Measurements from ENCODE around the gene GLRX5.

GLRX5 gene

DNA sequence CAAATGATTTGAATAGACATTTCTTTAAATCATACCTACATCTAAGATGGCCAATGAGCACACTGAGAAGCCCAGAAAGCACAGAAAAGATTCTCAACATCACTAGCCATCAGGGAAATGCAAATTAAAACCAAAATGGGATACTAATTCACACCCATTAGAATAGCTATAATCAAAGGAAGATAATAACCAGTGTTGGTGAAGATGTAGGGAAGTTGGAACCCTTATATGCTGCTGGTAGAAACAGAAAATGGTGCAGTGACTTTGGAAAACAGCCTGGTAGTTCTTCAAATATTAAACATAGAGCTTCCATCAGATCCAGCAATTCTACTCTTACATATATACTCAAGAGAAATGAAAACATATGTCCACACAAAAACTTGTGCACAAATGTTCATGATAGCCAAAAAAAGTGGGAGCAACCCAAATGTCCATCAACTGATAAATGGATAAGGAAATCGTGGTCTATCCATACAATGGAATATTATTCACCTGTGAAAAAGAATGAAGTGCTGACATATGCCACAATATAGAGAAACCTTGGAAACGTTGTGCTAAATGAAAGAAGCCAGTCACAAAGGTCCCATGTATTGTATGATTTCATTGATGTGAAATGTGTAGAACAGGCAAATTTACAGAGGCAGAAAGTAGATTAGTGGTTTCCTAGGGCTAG is 42.8 kb upstream of the GLRX5 start:
- Histone ChIP-seq H3K4me1 (ENCODE audit: control insufficient read depth, insufficient read depth, low read length, unreplicated experiment) (peaks cover 34% of the 10 kb centered on the region), H3K36me3 (ENCODE audit: insufficient read depth, low read length) (peaks cover 9% of the 10 kb centered on the region; the same call in 1 of the 2 replicates), H3K27me3 (ENCODE audit: insufficient read depth, low read length) (no peaks in the 10 kb centered on the region)

DNA sequence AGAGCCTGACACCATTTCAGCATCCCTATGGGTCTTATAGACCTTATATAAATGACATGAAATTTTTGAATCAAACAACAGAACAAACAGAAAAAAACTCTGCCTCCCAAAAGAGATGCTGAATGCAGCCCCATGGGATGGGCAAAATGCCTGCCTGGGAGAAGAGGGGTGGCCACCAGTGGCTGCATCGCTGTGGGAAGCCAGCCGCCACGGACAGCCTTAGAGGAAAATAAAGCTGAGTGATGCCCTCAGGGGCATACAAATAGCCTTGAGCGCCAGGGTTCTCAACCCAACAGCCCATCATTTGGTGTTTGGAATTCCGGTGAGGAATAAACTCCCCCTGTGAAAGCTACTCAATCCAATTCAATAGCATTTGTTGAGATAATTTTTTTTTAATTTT is 41.3 kb upstream of the GLRX5 start:
- H3K36me3 ChIP-seq (ENCODE audit: insufficient read depth, low read length) = peaks cover 9% of the 10 kb centered on the region; the same call in 1 of the 2 replicates
- H3K4me3 ChIP-seq (ENCODE audit: low read depth, low read length) = no peak overlapping the region
- H3K27ac ChIP-seq (ENCODE audit: low read depth, low read length) = no peak overlapping the region
- peaks cover 39% of the 10 kb centered on the region for H3K4me1 ChIP-seq (ENCODE audit: control insufficient read depth, insufficient read depth, low read length, unreplicated experiment)
- peaks cover 33% of the 10 kb centered on the region for H3K79me2 ChIP-seq (ENCODE audit: control insufficient read depth, insufficient read depth, low read length, unreplicated experiment)
- H2AFZ ChIP-seq (ENCODE audit: low read length, unreplicated experiment) = no peak overlapping the region
- no peaks in the 10 kb centered on the region for H3K27me3 ChIP-seq (ENCODE audit: insufficient read depth, low read length)

More for the DNA sequence above, 42.8 kb upstream of the GLRX5 start:
- Histone ChIP-seq H3K4me3 (ENCODE audit: low read depth, low read length) (no peak overlapping the region), H2AFZ (ENCODE audit: low read length, unreplicated experiment) (no peak overlapping the region), H3K27ac (ENCODE audit: low read depth, low read length) (no peak overlapping the region), H3K79me2 (ENCODE audit: control insufficient read depth, insufficient read depth, low read length, unreplicated experiment) (peaks cover 25% of the 10 kb centered on the region)

DNA sequence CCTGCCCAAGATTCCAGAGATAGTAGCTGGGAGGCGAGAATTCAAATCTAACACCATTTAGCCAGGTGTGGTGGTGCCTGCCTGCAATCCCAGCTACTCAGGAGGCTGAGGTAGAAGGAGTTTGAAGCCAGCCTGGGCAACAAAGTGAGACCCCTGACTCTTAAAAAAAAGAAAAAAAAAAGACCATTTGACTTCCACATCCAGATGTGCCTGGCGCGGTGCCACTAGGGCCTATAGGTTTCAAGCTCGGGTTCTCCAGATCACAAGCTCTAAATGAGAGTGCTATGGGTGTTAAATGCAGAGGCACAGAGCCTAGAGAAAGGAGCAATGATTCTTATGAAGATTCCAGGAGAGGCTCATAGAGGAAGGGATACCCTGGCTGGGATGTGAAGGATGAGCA is 40.9 kb upstream of the GLRX5 start:
- H3K4me1 ChIP-seq (ENCODE audit: control insufficient read depth, insufficient read depth, low read length, unreplicated experiment) = peaks cover 39% of the 10 kb centered on the region
- H3K27ac ChIP-seq (ENCODE audit: low read depth, low read length) = no peak overlapping the region
- H3K36me3 ChIP-seq (ENCODE audit: insufficient read depth, low read length) = peaks cover 9% of the 10 kb centered on the region; the same call in 1 of the 2 replicates
- H2AFZ ChIP-seq (ENCODE audit: low read length, unreplicated experiment) = no peak overlapping the region
- peaks cover 37% of the 10 kb centered on the region for H3K79me2 ChIP-seq (ENCODE audit: control insufficient read depth, insufficient read depth, low read length, unreplicated experiment)
- no peak overlapping the region for H3K4me3 ChIP-seq (ENCODE audit: low read depth, low read length)
- H3K27me3 ChIP-seq (ENCODE audit: insufficient read depth, low read length) = no peaks in the 10 kb centered on the region

DNA sequence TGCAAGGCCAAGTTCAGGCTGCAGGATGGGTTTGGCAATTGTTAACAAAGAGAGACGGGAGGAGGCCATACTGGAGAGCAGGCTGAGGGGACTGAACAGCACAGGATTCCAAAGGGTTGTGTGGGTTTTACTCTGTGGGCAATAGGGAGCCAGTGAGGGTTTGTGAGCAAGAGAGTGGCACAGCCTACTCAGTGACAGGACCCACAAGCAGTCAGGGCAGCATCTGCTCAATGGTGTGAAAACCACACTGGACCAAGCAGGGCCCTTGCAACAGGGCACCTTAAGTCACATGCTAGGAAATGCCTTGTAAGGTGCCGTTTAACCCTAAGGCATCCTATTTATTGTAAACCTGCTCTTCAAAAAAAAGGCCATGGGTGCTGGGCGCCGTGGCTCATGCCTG is 40.4 kb upstream of the GLRX5 start:
- Histone ChIP-seq H3K27me3 (ENCODE audit: insufficient read depth, low read length) (no peaks in the 10 kb centered on the region), H3K79me2 (ENCODE audit: control insufficient read depth, insufficient read depth, low read length, unreplicated experiment) (peaks cover 36% of the 10 kb centered on the region), H2AFZ (ENCODE audit: low read length, unreplicated experiment) (no peak overlapping the region), H3K4me3 (ENCODE audit: low read depth, low read length) (no peak overlapping the region), H3K36me3 (ENCODE audit: insufficient read depth, low read length) (peaks cover 9% of the 10 kb centered on the region; the same call in 1 of the 2 replicates), H3K27ac (ENCODE audit: low read depth, low read length) (no peak overlapping the region), H3K4me1 (ENCODE audit: control insufficient read depth, insufficient read depth, low read length, unreplicated experiment) (peaks cover 34% of the 10 kb centered on the region)

DNA sequence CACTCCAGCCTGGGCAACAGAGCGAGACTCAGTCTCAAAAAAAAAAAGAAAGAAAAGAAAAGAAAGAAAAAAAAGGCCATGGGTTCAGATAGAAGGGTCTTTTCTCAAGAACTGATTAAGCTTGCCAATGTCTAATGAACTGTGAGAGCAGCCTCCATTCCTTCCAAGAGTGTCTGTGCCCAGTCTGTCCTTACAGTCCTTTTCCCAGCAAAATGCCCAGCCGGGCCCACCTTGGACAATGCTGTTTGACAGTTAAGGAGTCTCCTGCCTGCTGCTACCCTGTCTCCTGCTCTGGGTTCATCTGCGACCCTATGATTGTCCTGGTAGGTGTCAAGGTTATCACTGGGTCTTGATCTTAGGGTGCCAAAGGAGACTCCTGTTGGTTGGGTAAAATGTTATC is 39.8 kb upstream of the GLRX5 start:
- Histone ChIP-seq H3K27ac (ENCODE audit: low read depth, low read length) (no peak overlapping the region), H3K4me3 (ENCODE audit: low read depth, low read length) (no peak overlapping the region), H3K36me3 (ENCODE audit: insufficient read depth, low read length) (peaks cover 9% of the 10 kb centered on the region; the same call in 1 of the 2 replicates), H2AFZ (ENCODE audit: low read length, unreplicated experiment) (no peak overlapping the region), H3K4me1 (ENCODE audit: control insufficient read depth, insufficient read depth, low read length, unreplicated experiment) (peaks cover 30% of the 10 kb centered on the region), H3K79me2 (ENCODE audit: control insufficient read depth, insufficient read depth, low read length, unreplicated experiment) (peaks cover 33% of the 10 kb centered on the region), H3K27me3 (ENCODE audit: insufficient read depth, low read length) (no peaks in the 10 kb centered on the region)

DNA sequence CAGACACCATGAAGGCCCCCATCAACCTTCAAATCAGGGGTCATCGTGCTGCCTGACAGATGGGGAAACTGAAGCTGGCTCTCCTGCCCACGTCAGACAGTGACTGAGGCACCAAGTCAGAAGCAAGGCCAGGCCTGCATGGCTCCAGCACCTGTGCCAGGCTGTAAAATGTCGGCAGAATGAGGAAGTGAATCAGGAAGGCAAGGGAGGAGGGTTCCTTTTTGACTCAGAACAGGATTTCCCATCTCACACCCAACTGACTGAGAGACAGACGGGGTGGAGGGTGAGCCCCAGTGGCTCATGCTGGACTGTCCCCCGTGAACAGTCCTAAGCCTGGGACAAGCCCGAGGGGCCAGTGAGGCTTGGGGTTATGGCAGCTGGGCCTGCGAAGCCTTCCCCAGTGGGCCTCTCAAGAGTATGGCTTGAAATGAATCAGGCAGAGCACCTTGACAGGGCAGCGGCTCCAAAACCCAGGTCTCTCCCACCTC is 39.3 kb upstream of the GLRX5 start:
- Histone ChIP-seq H3K79me2 (ENCODE audit: control insufficient read depth, insufficient read depth, low read length, unreplicated experiment) (peaks cover 33% of the 10 kb centered on the region), H3K4me1 (ENCODE audit: control insufficient read depth, insufficient read depth, low read length, unreplicated experiment) (peaks cover 34% of the 10 kb centered on the region), H3K27ac (ENCODE audit: low read depth, low read length) (no peak overlapping the region), H3K4me3 (ENCODE audit: low read depth, low read length) (no peak overlapping the region), H2AFZ (ENCODE audit: low read length, unreplicated experiment) (no peak overlapping the region), H3K27me3 (ENCODE audit: insufficient read depth, low read length) (no peaks in the 10 kb centered on the region), H3K36me3 (ENCODE audit: insufficient read depth, low read length) (peaks cover 9% of the 10 kb centered on the region; the same call in 1 of the 2 replicates)

DNA sequence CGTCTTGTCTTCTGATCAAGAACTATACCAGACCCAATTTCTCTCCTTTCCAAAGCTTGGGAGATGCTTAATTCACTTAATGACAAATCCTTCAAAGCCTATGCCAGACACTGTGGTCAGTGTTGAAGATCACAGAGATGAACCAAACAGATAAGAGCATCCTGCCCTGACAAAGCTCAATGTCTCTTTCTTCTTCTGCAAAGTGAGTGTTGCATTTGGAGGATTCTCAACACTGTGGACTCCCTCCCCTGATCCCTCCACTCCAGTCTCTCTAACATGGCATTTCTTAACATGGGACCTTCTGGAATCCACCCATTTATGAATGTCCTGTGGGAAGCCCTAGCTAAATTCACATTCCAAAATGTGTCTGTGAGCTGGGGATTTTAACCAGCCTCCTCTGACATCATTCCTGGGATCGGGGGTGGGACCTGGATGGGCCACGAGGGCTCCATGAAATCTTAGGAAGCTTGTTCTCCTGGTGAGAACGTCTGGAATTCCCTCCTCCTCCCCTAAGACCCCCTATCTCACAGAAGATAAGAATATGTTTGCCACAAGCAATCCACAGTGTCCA is 38.7 kb upstream of the GLRX5 start:
- peaks cover 28% of the 10 kb centered on the region for H3K79me2 ChIP-seq (ENCODE audit: control insufficient read depth, insufficient read depth, low read length, unreplicated experiment)

DNA sequence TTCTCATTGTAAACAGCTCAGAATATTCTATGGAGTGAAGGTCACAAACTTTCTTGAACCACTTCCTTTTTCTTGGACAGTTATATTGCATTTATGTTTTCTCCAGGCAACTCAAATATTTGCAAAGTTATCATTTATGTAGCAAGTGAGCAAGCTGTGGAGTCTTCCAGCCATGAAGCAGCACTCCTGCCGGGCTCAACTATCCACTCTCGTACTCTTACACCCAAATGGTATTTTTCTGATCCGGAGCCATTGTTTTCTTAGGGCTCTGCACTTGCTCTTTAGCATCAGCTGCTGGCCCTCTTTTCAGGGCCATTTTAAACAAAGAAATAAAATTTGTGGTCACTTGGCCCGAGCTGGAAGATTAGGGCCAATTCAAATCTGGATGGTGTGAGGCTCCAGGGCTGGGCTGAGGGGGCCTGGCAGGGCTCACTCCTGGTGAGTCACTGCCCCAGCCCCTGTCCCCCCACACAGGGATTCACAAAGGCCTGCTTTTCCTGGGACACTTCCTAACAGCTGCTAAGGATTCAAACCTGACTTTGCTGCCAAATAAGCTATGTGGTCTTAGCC is 38.1 kb upstream of the GLRX5 start:
- no peaks in the 10 kb centered on the region for H3K27me3 ChIP-seq (ENCODE audit: insufficient read depth, low read length)
- H3K4me1 ChIP-seq (ENCODE audit: control insufficient read depth, insufficient read depth, low read length, unreplicated experiment) = peaks cover 36% of the 10 kb centered on the region
- no peak overlapping the region for H2AFZ ChIP-seq (ENCODE audit: low read length, unreplicated experiment)
- no peak overlapping the region for H3K27ac ChIP-seq (ENCODE audit: low read depth, low read length)
- peaks cover 30% of the 10 kb centered on the region for H3K79me2 ChIP-seq (ENCODE audit: control insufficient read depth, insufficient read depth, low read length, unreplicated experiment)
- H3K36me3 ChIP-seq (ENCODE audit: insufficient read depth, low read length) = peaks cover 8% of the 10 kb centered on the region; the same call in 1 of the 2 replicates
- no peak overlapping the region for H3K4me3 ChIP-seq (ENCODE audit: low read depth, low read length)

More for the DNA sequence above, 38.7 kb upstream of the GLRX5 start:
- no peak overlapping the region for H3K27ac ChIP-seq (ENCODE audit: low read depth, low read length)
- H3K4me3 ChIP-seq (ENCODE audit: low read depth, low read length) = no peak overlapping the region
- no peak overlapping the region for H2AFZ ChIP-seq (ENCODE audit: low read length, unreplicated experiment)
- no peaks in the 10 kb centered on the region for H3K27me3 ChIP-seq (ENCODE audit: insufficient read depth, low read length)
- H3K4me1 ChIP-seq (ENCODE audit: control insufficient read depth, insufficient read depth, low read length, unreplicated experiment) = peaks cover 33% of the 10 kb centered on the region
- peaks cover 9% of the 10 kb centered on the region; the same call in 1 of the 2 replicates for H3K36me3 ChIP-seq (ENCODE audit: insufficient read depth, low read length)

DNA sequence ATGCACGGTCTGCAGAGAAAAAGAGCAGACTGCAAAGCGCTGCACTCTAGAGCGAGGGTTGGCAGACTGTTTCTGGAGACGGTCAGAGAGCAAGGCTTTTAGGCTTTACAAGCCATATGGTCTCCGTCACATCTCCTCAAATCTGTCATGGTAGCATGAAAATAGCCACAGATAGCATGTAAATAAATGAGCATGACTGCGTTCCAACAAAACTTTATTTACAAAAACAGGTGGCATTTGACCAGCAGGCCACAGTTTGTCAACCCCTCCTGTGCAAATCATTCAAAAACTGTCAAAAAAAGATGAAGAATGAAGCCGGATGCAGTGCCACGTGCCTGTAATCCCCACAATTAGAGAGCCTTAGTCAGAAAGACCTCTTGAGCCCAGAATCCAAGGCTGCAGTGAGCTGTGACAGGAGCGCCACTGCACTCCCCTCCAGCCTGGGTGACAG is 37.3 kb upstream of the GLRX5 start:
- Histone ChIP-seq H3K4me1 (ENCODE audit: control insufficient read depth, insufficient read depth, low read length, unreplicated experiment) (peaks cover 36% of the 10 kb centered on the region), H3K27me3 (ENCODE audit: insufficient read depth, low read length) (no peaks in the 10 kb centered on the region), H3K4me3 (ENCODE audit: low read depth, low read length) (no peak overlapping the region), H3K36me3 (ENCODE audit: insufficient read depth, low read length) (no peaks in the 10 kb centered on the region), H3K79me2 (ENCODE audit: control insufficient read depth, insufficient read depth, low read length, unreplicated experiment) (peaks cover 36% of the 10 kb centered on the region), H2AFZ (ENCODE audit: low read length, unreplicated experiment) (no peak overlapping the region), H3K27ac (ENCODE audit: low read depth, low read length) (no peak overlapping the region)

DNA sequence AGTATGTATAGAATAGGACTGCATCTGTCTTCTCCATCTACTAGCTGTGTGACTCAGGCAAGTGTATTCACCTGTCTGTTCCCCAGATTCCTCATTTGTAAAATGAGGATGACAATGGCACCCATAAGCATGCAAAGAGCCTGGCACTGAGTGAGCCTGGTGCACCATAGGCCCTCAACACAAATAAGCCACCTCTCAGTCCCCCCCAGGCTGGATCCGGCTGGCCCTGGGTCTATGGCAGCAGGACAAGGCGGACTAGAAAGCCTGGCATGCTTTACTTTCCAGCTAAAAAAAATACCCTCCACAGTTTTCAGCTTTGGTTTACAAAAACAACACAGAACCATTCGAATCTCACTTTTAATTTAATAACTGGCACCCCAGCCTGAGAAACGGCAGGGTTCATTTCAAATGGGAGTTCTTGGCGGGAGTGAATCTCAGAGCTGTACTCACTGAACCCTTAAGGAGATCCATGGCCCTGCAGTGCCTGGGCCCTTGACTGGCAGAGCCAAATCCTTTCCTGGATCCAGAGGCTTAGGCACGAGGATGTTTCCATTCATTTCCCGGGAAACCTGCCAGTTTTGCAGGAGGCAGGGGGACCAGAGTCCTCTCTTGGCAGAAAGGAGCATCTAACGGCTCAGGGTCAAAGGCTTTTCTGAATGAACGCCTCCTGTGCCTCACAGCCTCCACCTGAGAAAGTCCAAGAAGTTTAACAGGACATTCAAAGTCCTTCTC is 36.1 kb upstream of the GLRX5 start:
- no peak overlapping the region for H3K4me3 ChIP-seq (ENCODE audit: low read depth, low read length)
- peaks cover 44% of the 10 kb centered on the region for H3K79me2 ChIP-seq (ENCODE audit: control insufficient read depth, insufficient read depth, low read length, unreplicated experiment)
- peaks cover 38% of the 10 kb centered on the region for H3K4me1 ChIP-seq (ENCODE audit: control insufficient read depth, insufficient read depth, low read length, unreplicated experiment)
- H2AFZ ChIP-seq (ENCODE audit: low read length, unreplicated experiment) = no peak overlapping the region
- H3K27ac ChIP-seq (ENCODE audit: low read depth, low read length) = no peak overlapping the region
- H3K36me3 ChIP-seq (ENCODE audit: insufficient read depth, low read length) = no peaks in the 10 kb centered on the region
- no peaks in the 10 kb centered on the region for H3K27me3 ChIP-seq (ENCODE audit: insufficient read depth, low read length)
